HepG2 (cell line): Measurements from ENCODE around the gene GLE1. TPM values are rescaled to one million over a fixed set of nuclear protein-coding genes. Genes with fewer than 3 reads are reported as not detected.
A peak's percentile ranks its signal among the peaks of the same experiment; 100 is the strongest.

Experiments
- ATF3 ChIP-seq: sonication (generic); formaldehyde crosslinking; IDR thresholded peaks from 2 replicates; pipeline ENCODE4 v1.4.0; 2020; ENCODE audit warnings: missing genetic modification reagents
- CAMTA2 ChIP-seq: sonication (generic); formaldehyde crosslinking; IDR thresholded peaks from 2 replicates; pipeline ENCODE4 v1.4.0; 2020; ENCODE audit warnings: mild to moderate bottlenecking, missing genetic modification reagents, borderline replicate concordance
- FOXK1 ChIP-seq: sonication (generic); formaldehyde crosslinking; IDR thresholded peaks from 2 replicates; pipeline ENCODE4 v1.4.0; 2020; ENCODE audit warnings: low read depth, missing genetic modification reagents, borderline replicate concordance
- HNF1A ChIP-seq, 2 experiments: sonication (generic) in 1 of 2; formaldehyde crosslinking in 1 of 2; IDR thresholded peaks; 2 replicates each; pipeline versions ENCODE4 v1.4.0 to v1.6.1; 2016 to 2020; ENCODE audit warnings: borderline replicate concordance in 1 of 2, low read depth in 1 of 2, mild to moderate bottlenecking in 1 of 2, missing genetic modification reagents in 1 of 2
- IRF1 ChIP-seq: sonication (generic); formaldehyde crosslinking; IDR thresholded peaks from 2 replicates; pipeline ENCODE4 v1.4.0; 2020; ENCODE audit warnings: low read depth, mild to moderate bottlenecking, missing genetic modification reagents
- KDM6A ChIP-seq: IDR thresholded peaks from 2 replicates; pipeline ENCODE4 v1.6.1; 2016; ENCODE audit warnings: low read depth
- NR2C2 ChIP-seq: sonication (generic); formaldehyde crosslinking; IDR thresholded peaks from 2 replicates; pipeline ENCODE4 v1.4.0; 2020; ENCODE audit warnings: missing genetic modification reagents, mild to moderate bottlenecking, moderate library complexity, borderline replicate concordance
- SETDB1 ChIP-seq: sonication (generic); formaldehyde crosslinking; IDR thresholded peaks from 2 replicates; pipeline ENCODE4 v1.5.1; 2020; ENCODE audit warnings: missing genetic modification reagents, mild to moderate bottlenecking, borderline replicate concordance
- SIN3A ChIP-seq: IDR thresholded peaks from 2 replicates; pipeline ENCODE4 v1.6.1; 2011; ENCODE audit warnings: low read depth, mild to moderate bottlenecking, control low read depth, low read length, borderline replicate concordance
- UBTF ChIP-seq: sonication (generic); formaldehyde crosslinking; IDR thresholded peaks from 2 replicates; pipeline ENCODE4 v1.4.0; 2020; ENCODE audit warnings: mild to moderate bottlenecking, missing genetic modification reagents
- ZNF124 ChIP-seq: sonication (generic); formaldehyde crosslinking; IDR thresholded peaks from 2 replicates; pipeline ENCODE4 v1.4.0; 2020; ENCODE audit warnings: missing genetic modification reagents
- ZNF280D ChIP-seq: sonication (generic); formaldehyde crosslinking; IDR thresholded peaks from 2 replicates; pipeline ENCODE4 v1.5.1; 2020; ENCODE audit warnings: mild to moderate bottlenecking, missing genetic modification reagents
- ZNF703 ChIP-seq: sonication (generic); formaldehyde crosslinking; IDR thresholded peaks from 2 replicates; pipeline ENCODE4 v1.5.1; 2020; ENCODE audit warnings: missing genetic modification reagents, mild to moderate bottlenecking, moderate library complexity, borderline replicate concordance
- polyA plus RNA-seq, 8 experiments: library from polyadenylated mRNA; depleted of rRNA in 3 of 8; stranded (reverse) in 7 of 8; unstranded in 1 of 8; fragments of >200 nt; fragmentation: Illumina TruSeq in 4 of 8; extraction: Trizol in 4 of 8; gene quantifications; 2 replicates each; pipeline versions ENCODE4 v1.2.1 to v1.2.3, GENCODE V29; 2011 to 2016; ENCODE audit warnings: low read depth in 4 of 8, missing spikeins in 1 of 8, mixed read lengths in 1 of 8; ENCODE audit not compliant: insufficient read depth in 1 of 8
- total RNA-seq, 5 experiments: library from RNA; depleted of rRNA; stranded (reverse); fragments of >200 nt; fragmentation: Illumina TruSeq; extraction: Trizol; gene quantifications; 2 replicates each; pipeline ENCODE4 v1.2.3, GENCODE V29; 2016; ENCODE audit warnings: low read depth in 1 of 5

The GLE1 gene
- total and polyA plus RNA-seq, 2 of the 13 experiments (the other 11 are each of a cell fraction or from before 2014, with no cell fraction given), result 14.7 to 28.8 TPM

GRCh38 chr9:128504485-128505413, at the start of gene GLE1 (continued):
- TF ChIP-seq HNF1A (IDR thresholded peaks at IDR 0.05; ENCODE audit: low read depth), result no peak
- TF ChIP-seq HNF1A (CRISPR knock-in tag; IDR thresholded peaks at IDR 0.05; ENCODE audit: borderline replicate concordance), result no peak; the same call in 1 of the 2 replicates
- peak; percentile 59; the same call in 1 of the 2 replicates for TF ChIP-seq IRF1 (CRISPR knock-in tag)
- TF ChIP-seq NR2C2 (CRISPR knock-in tag), result peak; percentile 95
- no peak; the same call in 1 of the 2 replicates for TF ChIP-seq ZNF124 (CRISPR knock-in tag)
- TF ChIP-seq SIN3A, result peak; percentile 93
- TF ChIP-seq UBTF (CRISPR knock-in tag), result peak; percentile 79
- peak; percentile 67; the same call in 1 of the 2 replicates for TF ChIP-seq FOXK1 (CRISPR knock-in tag)
- TF ChIP-seq ZNF703 (CRISPR knock-in tag), result no peak
- no peak for TF ChIP-seq CAMTA2 (CRISPR knock-in tag)
- TF ChIP-seq ATF3 (CRISPR knock-in tag), result 0 out of 2 replicates have a peak, but pooled peaks have one; percentile 20
- TF ChIP-seq ZNF280D (CRISPR knock-in tag), result no peak
- no peak for TF ChIP-seq KDM6A (CRISPR knock-in tag)
- TF ChIP-seq SETDB1 (CRISPR knock-in tag), result no peak
